PC-3 (cell line): ENCODE measurements around the gene PIRT. TPM values are rescaled to one million over a fixed set of nuclear protein-coding genes. Genes with fewer than 3 reads are reported as not detected.

Experiments
- ATAC-seq: fragments of 200-7000 bp; cut with Tn5 transposase; 2 replicates; pipeline ENCODE4 v1.9.1; 2020; ENCODE audit warnings: mild to moderate bottlenecking, moderate library complexity
- BruUV-seq: library from RNA; stranded (reverse); fragments of 400-500 nt; replicated peaks from 2 replicates; lab custom pipeline; 2021; lab: Mats Ljungman, UMichigan
- CTCF ChIA-PET: fragments of 300-600 bp; sonication (Branson Sonifier 250); formaldehyde crosslinking; loops from one replicate; lab custom pipeline; 2022; ENCODE audit warnings: antibody characterized with exemption; lab: Charles Lee
- POLR2A ChIA-PET: fragments of 300-600 bp; sonication (Branson Sonifier 250); formaldehyde crosslinking; loops from one replicate; lab custom pipeline; 2022; ENCODE audit warnings: antibody characterized with exemption; ENCODE audit not compliant: unreplicated experiment; lab: Charles Lee
- DNase-seq: peaks from one replicate; pipeline ENCODE4 v3.0.0-alpha.2; 2015
- H2AFZ ChIP-seq: fragments of 300-600 bp; sonication (generic); 2 replicates; pipeline ENCODE4 v1.6.0; 2016; ENCODE audit warnings: antibody characterized with exemption, low read length
- H3F3A ChIP-seq: fragments of 300-600 bp; sonication (generic); one replicate; pipeline ENCODE4 v1.6.0; 2017; ENCODE audit warnings: antibody characterized with exemption, low read length, control low read depth, mild to moderate bottlenecking; ENCODE audit not compliant: unreplicated experiment
- H3K27ac ChIP-seq: fragments of 300-600 bp; sonication (generic); 2 replicates; pipeline ENCODE4 v1.5.1; 2016; ENCODE audit warnings: mild to moderate bottlenecking, low read length
- H3K27me3 ChIP-seq: fragments of 300-600 bp; sonication (generic); 2 replicates; pipeline ENCODE4 v1.6.1; 2016; ENCODE audit warnings: low read length, mixed read lengths
- H3K36me3 ChIP-seq: fragments of 300-600 bp; sonication (generic); 2 replicates; pipeline ENCODE4 v1.6.1; 2016; ENCODE audit warnings: low read depth, mixed run types, low read length, mixed read lengths
- H3K4me1 ChIP-seq: fragments of 300-600 bp; sonication (generic); 2 replicates; pipeline ENCODE4 v1.5.1; 2016; ENCODE audit warnings: low read length; ENCODE audit not compliant: insufficient read depth
- H3K4me2 ChIP-seq: fragments of 300-600 bp; sonication (generic); 2 replicates; pipeline ENCODE4 v1.6.0; 2016; ENCODE audit warnings: low read length
- H3K4me3 ChIP-seq: fragments of 300-600 bp; sonication (generic); 2 replicates; pipeline ENCODE4 v1.5.1; 2016; ENCODE audit warnings: mild to moderate bottlenecking, low read length, mixed read lengths
- H3K79me2 ChIP-seq: fragments of 300-600 bp; sonication (generic); 2 replicates; pipeline ENCODE4 v1.6.1; 2017; ENCODE audit warnings: low read length, mixed read lengths
- H3K9ac ChIP-seq: fragments of 300-600 bp; sonication (generic); 2 replicates; pipeline ENCODE4 v1.6.0; 2016; ENCODE audit warnings: mild to moderate bottlenecking, low read length
- H3K9me2 ChIP-seq: fragments of 300-600 bp; sonication (generic); replicated peaks from 2 replicates; pipeline ENCODE4 v1.6.1; 2016; ENCODE audit warnings: mixed run types, low read length, mixed read lengths
- H3K9me3 ChIP-seq: fragments of 300-600 bp; sonication (generic); 2 replicates; pipeline ENCODE4 v1.6.1; 2016; ENCODE audit warnings: low read length, mixed read lengths
- H4K20me1 ChIP-seq: fragments of 300-600 bp; sonication (generic); 2 replicates; pipeline ENCODE4 v1.6.1; 2016; ENCODE audit warnings: low read length, mixed read lengths
- EZH2 ChIP-seq: fragments of 300-600 bp; sonication (generic); IDR thresholded peaks from one replicate; pipeline ENCODE4 v1.6.1; 2017; ENCODE audit warnings: antibody characterized with exemption, mild to moderate bottlenecking, low read length; ENCODE audit not compliant: unreplicated experiment
- EZH2phosphoT487 ChIP-seq: fragments of 300-600 bp; sonication (generic); IDR thresholded peaks from 2 replicates; pipeline ENCODE4 v1.6.1; 2018; ENCODE audit warnings: mild to moderate bottlenecking, antibody characterized with exemption, low read length, borderline replicate concordance
- intact Hi-C: fragments of 100-400 bp; cut with micrococcal nuclease; formaldehyde crosslinking; loops from 2 replicates; pipeline ENCODE4 v1.9.0; 2023
- total RNA-seq: library from RNA; depleted of rRNA; stranded (reverse); fragments of >200 nt; gene quantifications from 2 replicates; pipeline ENCODE4 v1.2.3, GENCODE V29; 2014
- TF ChIP-seq, protein P1 (sequence below): fragments of 300-600 bp; sonication (generic); conservative IDR thresholded peaks from 2 replicates; pipeline ENCODE4 v1.5.1; 2017; ENCODE audit warnings: antibody characterized with exemption, low read depth, mild to moderate bottlenecking, low read length

Gene PIRT
- total RNA-seq, 1 experiment from 2014 or later, result not detected

DNA sequence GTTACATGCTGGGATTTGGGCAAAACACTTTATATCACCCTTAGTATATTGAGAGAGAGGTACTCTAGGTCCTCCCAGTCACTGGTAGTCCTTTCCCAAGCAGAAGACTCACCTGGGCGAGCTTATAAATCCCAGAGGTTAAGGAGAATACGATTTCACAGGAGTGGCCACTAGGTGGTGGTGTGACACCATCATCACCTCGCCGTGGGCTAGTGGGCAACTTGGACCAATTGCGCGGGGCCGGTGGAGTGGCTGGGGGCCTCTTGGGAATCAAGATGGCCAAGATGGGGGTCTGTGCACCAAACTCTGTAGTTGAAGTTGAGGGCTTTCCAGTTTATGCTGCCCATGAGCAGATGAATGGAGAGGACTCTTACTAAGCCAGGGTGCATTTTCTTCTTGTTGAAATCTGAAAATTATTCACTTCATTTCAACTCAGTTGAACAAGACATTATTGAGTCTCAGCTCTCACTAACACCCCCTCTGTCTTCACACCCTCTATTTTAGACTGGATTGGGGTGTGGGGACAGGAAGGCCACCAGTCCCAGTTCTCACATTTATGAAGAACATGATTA lies 38.2 kb upstream of the PIRT start:
- Histone ChIP-seq H3K79me2 (no peaks in the 10 kb centered on the region), H3K9me3 (no peaks in the 10 kb centered on the region), H3K9me2 (no peaks in the 10 kb centered on the region), H3K4me2 (no peak overlapping the region), H2AFZ (no peak overlapping the region), H3K27me3 (no peaks in the 10 kb centered on the region), H4K20me1 (no peaks in the 10 kb centered on the region), H3K9ac (no peak overlapping the region), H3K4me3 (no peak overlapping the region), H3F3A (no peaks in the 10 kb centered on the region), H3K36me3 (no peaks in the 10 kb centered on the region), H3K4me1 (no peaks in the 10 kb centered on the region), H3K27ac (no peak overlapping the region)
- peak; percentile 41 for DNase-seq
- ATAC-seq, result peak; percentile 38; the same call in 1 of the 2 replicates
- TF ChIP-seq, protein P1, sequence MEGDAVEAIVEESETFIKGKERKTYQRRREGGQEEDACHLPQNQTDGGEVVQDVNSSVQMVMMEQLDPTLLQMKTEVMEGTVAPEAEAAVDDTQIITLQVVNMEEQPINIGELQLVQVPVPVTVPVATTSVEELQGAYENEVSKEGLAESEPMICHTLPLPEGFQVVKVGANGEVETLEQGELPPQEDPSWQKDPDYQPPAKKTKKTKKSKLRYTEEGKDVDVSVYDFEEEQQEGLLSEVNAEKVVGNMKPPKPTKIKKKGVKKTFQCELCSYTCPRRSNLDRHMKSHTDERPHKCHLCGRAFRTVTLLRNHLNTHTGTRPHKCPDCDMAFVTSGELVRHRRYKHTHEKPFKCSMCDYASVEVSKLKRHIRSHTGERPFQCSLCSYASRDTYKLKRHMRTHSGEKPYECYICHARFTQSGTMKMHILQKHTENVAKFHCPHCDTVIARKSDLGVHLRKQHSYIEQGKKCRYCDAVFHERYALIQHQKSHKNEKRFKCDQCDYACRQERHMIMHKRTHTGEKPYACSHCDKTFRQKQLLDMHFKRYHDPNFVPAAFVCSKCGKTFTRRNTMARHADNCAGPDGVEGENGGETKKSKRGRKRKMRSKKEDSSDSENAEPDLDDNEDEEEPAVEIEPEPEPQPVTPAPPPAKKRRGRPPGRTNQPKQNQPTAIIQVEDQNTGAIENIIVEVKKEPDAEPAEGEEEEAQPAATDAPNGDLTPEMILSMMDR, result peak; percentile 67
- no peak for TF ChIP-seq EZH2
- ChIA-PET CTCF (interaction anchor here (0.5 to 0.7 kb wide), 2 partner anchors 79 to 269 kb away, joined by 4 to 7 read pairs; no protein-coding TSS in a partner anchor), POLR2A (no interaction called here)
- BruUV-seq, result no TSS peak
- intact Hi-C loops, result loop anchor here (2.0 to 5.0 kb wide), 2 partner anchors 266 to 1059 kb away; no protein-coding TSS in a partner anchor

DNA sequence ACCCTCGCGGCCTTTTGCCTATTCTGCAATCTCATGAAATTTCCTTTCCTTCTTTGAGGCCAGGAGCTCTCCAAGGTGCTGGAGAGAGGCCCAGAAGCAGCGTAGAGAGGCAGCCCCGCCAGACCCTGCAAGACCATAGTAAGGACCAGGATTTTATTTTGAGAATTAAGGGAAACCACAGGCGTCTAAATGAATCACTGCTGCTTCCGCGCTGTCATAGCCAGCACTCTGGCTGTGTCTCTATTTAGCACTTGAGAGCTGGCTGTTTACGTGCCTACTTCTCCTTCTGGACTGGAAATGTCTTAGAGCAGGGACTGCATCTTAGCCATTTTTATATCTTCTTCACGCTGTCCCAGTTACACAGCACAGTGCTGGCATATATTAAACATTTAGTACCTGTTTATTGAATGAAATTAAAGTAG lies 37.6 kb upstream of the PIRT start:
- ChIA-PET POLR2A (no interaction called here), CTCF (interaction anchor here (0.5 to 0.7 kb wide), 2 partner anchors 80 to 269 kb away, joined by 4 to 7 read pairs; no protein-coding TSS in a partner anchor)
- no peaks in the 10 kb centered on the region for H3K79me2 ChIP-seq
- no peaks in the 10 kb centered on the region for H3K36me3 ChIP-seq
- H3K4me2 ChIP-seq, result no peak overlapping the region
- no peak for ATAC-seq
- peak; percentile 19 for DNase-seq
- no peaks in the 10 kb centered on the region for H3K9me2 ChIP-seq
- no peaks in the 10 kb centered on the region for H4K20me1 ChIP-seq
- H3K4me1 ChIP-seq, result no peaks in the 10 kb centered on the region
- intact Hi-C loops, result loop anchor here (5.0 kb wide), 1 partner anchor 267 kb away; no protein-coding TSS in a partner anchor
- H3K27ac ChIP-seq, result no peak overlapping the region
- H3F3A ChIP-seq, result no peaks in the 10 kb centered on the region
- H3K9ac ChIP-seq, result no peak overlapping the region
- H3K9me3 ChIP-seq, result no peaks in the 10 kb centered on the region
- no peak for TF ChIP-seq EZH2phosphoT487
- no peak for TF ChIP-seq EZH2
- TF ChIP-seq, protein P1, result no peak
- H3K27me3 ChIP-seq, result no peaks in the 10 kb centered on the region
- no TSS peak for BruUV-seq
- H3K4me3 ChIP-seq, result no peak overlapping the region
- H2AFZ ChIP-seq, result no peak overlapping the region

DNA sequence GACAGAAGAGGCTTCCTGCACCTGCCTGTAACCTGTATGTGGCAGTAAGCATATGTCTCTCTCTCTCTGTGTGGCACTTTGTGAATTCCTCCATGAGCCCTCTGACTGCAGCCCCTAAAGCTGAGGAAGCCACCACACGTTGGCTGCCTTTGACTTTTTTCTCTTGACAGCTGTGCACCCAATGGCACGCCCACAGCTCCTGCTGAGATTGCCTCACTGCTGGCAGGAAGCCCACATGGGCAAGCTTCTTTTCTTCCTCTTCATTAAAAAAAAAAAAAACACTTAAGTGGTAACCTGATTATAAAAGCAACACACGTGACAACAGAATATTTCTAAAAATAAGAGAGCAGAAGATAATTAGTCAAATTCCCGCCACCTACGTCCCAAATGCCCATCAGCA lies 34.0 kb upstream of the PIRT start:
- Histone ChIP-seq H3K27ac (no peak overlapping the region), H3K9ac (no peak overlapping the region), H3K9me3 (no peaks in the 10 kb centered on the region), H3K9me2 (no peaks in the 10 kb centered on the region), H3K27me3 (no peaks in the 10 kb centered on the region), H3F3A (no peaks in the 10 kb centered on the region), H3K36me3 (no peaks in the 10 kb centered on the region), H3K79me2 (no peaks in the 10 kb centered on the region), H3K4me2 (no peak overlapping the region), H3K4me3 (no peak overlapping the region), H3K4me1 (no peaks in the 10 kb centered on the region), H2AFZ (no peak overlapping the region), H4K20me1 (no peaks in the 10 kb centered on the region)
- no peak for ATAC-seq
- no TSS peak for BruUV-seq
- intact Hi-C loops, result no loop called here
- POLR2A ChIA-PET, result no interaction called here
- CTCF ChIA-PET, result no interaction called here
- no peak for DNase-seq
- TF ChIP-seq EZH2phosphoT487 (no peak), EZH2 (no peak)
- TF ChIP-seq, protein P1, result no peak
